Naive thymus-derived CD4-positive, alpha-beta T cell (primary cell): ENCODE results near the gene SCN4A. TPM values are rescaled to one million over a fixed set of nuclear protein-coding genes. Genes with fewer than 3 reads are reported as not detected.
"Not testable (repeated sequence)": the region's sequence is repeated elsewhere in the genome, so short reads cannot be mapped to it uniquely, and the experiment has no call there.

Experiments
- ATAC-seq: fragments of 150-1000 bp; cut with Tn5 transposase; 2 replicates; pipeline ENCODE4 v1.10.0; 2021; ENCODE audit warnings: mild to moderate bottlenecking, moderate library complexity
- CTCF ChIA-PET: fragments of 350-600 bp; sonication (Branson Sonifier 250); formaldehyde crosslinking; loops from one replicate; lab custom pipeline; 2021; ENCODE audit warnings: antibody characterized with exemption; lab: Charles Lee
- POLR2A ChIA-PET: fragments of 350-600 bp; sonication (Branson Sonifier 250); formaldehyde crosslinking; loops from one replicate; lab custom pipeline; 2021; ENCODE audit warnings: antibody characterized with exemption, inconsistent platforms; lab: Charles Lee
- DNase-seq, 9 donors: peaks; one replicate each; pipeline versions ENCODE4 v3.0.0 to v3.0.0-alpha.2; 2020 to 2022; ENCODE audit warnings: mixed read lengths in 1 of 9
- H3K27ac ChIP-seq: one replicate; pipeline ENCODE4 v1.7.0; 2013; ENCODE audit warnings: mild to moderate bottlenecking, low read depth, low read length, moderate library complexity
- H3K27me3 ChIP-seq, 2 donors: one replicate each; pipeline ENCODE4 v1.7.0; 2013; ENCODE audit warnings: low read length in 2 of 2, mild to moderate bottlenecking in 2 of 2, moderate library complexity in 2 of 2; ENCODE audit not compliant: control insufficient read depth in 2 of 2, insufficient read depth in 2 of 2
- H3K36me3 ChIP-seq, 3 experiments: 1 replicate in 2 of 3; 2 replicates in 1 of 3; pipeline ENCODE4 v1.7.0; 2013; ENCODE audit warnings: low read length in 3 of 3, mild to moderate bottlenecking in 3 of 3, moderate library complexity in 1 of 3; ENCODE audit not compliant: insufficient read depth in 3 of 3, control insufficient read depth in 2 of 3
- H3K4me1 ChIP-seq, 2 donors: one replicate each; pipeline ENCODE4 v1.7.0; 2013; ENCODE audit warnings: low read length in 2 of 2, mild to moderate bottlenecking in 2 of 2, moderate library complexity in 1 of 2; ENCODE audit not compliant: control insufficient read depth in 2 of 2, insufficient read depth in 2 of 2
- H3K4me3 ChIP-seq: 2 replicates; pipeline ENCODE4 v1.7.0; 2013; ENCODE audit warnings: mild to moderate bottlenecking, low read length
- H3K9me3 ChIP-seq, 3 experiments: 1 replicate in 2 of 3; 2 replicates in 1 of 3; pipeline ENCODE4 v1.7.0; 2013; ENCODE audit warnings: low read length in 3 of 3; ENCODE audit not compliant: control insufficient read depth in 2 of 3
- H3K27ac Mint-ChIP-seq, 9 donors: one replicate each; pipeline ENCODE4 v1.8.0; 2020 to 2022; ENCODE audit warnings: mixed read lengths in 9 of 9, mild to moderate bottlenecking in 8 of 9, moderate library complexity in 5 of 9, inconsistent platforms in 2 of 9
- H3K27me3 Mint-ChIP-seq, 5 donors: one replicate each; pipeline ENCODE4 v1.8.0; 2021 to 2022; ENCODE audit warnings: mixed read lengths in 5 of 5, mild to moderate bottlenecking in 1 of 5
- H3K36me3 Mint-ChIP-seq, 5 donors: one replicate each; pipeline ENCODE4 v1.8.0; 2020 to 2022; ENCODE audit warnings: mixed read lengths in 5 of 5, mild to moderate bottlenecking in 3 of 5, inconsistent platforms in 1 of 5
- H3K4me1 Mint-ChIP-seq, 7 donors: one replicate each; pipeline ENCODE4 v1.8.0; 2020 to 2022; ENCODE audit warnings: mixed read lengths in 7 of 7, mild to moderate bottlenecking in 3 of 7, inconsistent platforms in 1 of 7
- H3K4me3 Mint-ChIP-seq, 10 donors: one replicate each; pipeline ENCODE4 v1.8.0; 2020 to 2022; ENCODE audit warnings: mild to moderate bottlenecking in 10 of 10, mixed read lengths in 10 of 10, moderate library complexity in 6 of 10, inconsistent platforms in 2 of 10
- H3K9me3 Mint-ChIP-seq, 11 donors: one replicate each; pipeline ENCODE4 v1.8.0; 2020 to 2022; ENCODE audit warnings: mixed read lengths in 11 of 11, mild to moderate bottlenecking in 4 of 11, inconsistent platforms in 1 of 11, moderate library complexity in 1 of 11
- intact Hi-C, 2 donors: fragments of 100-400 bp; cut with micrococcal nuclease; formaldehyde crosslinking; loops; one replicate each; pipeline ENCODE4 v1.15.1; 2023
- polyA plus RNA-seq, 2 donors: library from polyadenylated mRNA; unstranded; fragments of 300-500 nt; fragmentation: Illumina TruSeq; gene quantifications; one replicate each; pipeline ENCODE4 v1.2.3, GENCODE V29; 2021
- total RNA-seq, 6 experiments: library from RNA in 5 of 6; stranded (reverse) in 5 of 6; gene quantifications; 1 replicate in 5 of 6; 2 replicates in 1 of 6; pipeline ENCODE4 v1.2.3 and lab custom pipeline; 2021 to 2026

Gene SCN4A
- total RNA-seq (under 1 TPM in 4 of 5 experiments, not detected in 1; 0.03 to 0.15 (median 0.07) TPM), polyA plus RNA-seq (not detected), total RNA-seq (lab: John Stamatoyannopoulos, UW) (not detected)

- peaks cover 0 to 23% (median 0%) of the 10 kb centered on the region in 5 donors for H3K27me3 Mint-ChIP-seq
- no peak within 1 kb of the TSS for H3K27ac ChIP-seq
- H3K36me3 Mint-ChIP-seq: no peaks in the 10 kb centered on the region
- H3K4me1 Mint-ChIP-seq: peaks cover 4 to 21% (median 6%) of the 10 kb centered on the region in 7 donors
- H3K27me3 ChIP-seq: no peaks in the 10 kb centered on the region
- H3K27ac Mint-ChIP-seq: no peak within 1 kb of the TSS
- POLR2A ChIA-PET: no interaction called here
- intact Hi-C loops: no loop called here
- H3K9me3 ChIP-seq: no peaks in the 10 kb centered on the region
- H3K9me3 Mint-ChIP-seq: no peaks in the 10 kb centered on the region
- CTCF ChIA-PET: no interaction called here
- DNase-seq (no peak), ATAC-seq (no peak)
- no peak within 1 kb of the TSS for H3K4me3 Mint-ChIP-seq
- H3K4me1 ChIP-seq: no peaks in the 10 kb centered on the region
- no peak within 1 kb of the TSS for H3K4me3 ChIP-seq
- H3K36me3 ChIP-seq: no peaks in the 10 kb centered on the region
Observed at GRCh38 chr17:63972796-63973195, at the start of gene SCN4A. Gene SCN4A, minus strand, starts transcription at chr17:63972918. Its CDS starts 77 bp downstream, at chr17:63972841.

DNA sequence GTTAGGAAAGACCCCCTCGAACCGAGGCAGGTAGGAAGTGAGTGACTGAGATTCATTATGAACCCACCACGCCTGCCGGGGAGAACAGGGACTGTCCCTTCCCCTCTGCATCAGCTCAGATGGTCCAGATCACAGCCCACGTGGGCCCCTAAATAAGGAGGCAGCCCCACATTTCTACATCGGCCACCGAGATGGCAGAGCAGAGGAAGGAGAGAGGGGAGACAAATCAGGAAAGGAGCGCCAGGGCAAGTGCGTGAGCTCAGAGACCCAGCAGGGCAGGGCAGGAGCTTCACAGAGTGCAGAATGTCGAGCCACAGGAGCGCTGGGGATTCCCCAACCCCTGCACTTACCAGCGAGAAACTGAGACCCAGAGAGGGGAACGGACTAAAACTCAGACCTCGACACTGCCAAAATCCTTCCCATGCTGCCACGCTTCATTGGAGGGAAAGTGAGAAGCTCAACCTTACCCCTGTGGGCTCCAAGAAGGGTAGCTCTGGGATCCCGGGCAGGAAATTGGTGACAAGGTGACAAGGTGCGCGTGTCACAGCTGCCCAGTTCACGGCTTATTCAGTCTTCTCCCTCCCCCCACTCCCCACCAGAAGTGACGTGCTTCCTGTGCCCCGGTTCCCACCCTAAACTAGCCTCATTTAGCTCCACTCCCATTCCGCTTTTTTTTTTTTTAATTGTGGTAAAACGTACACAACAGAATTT is 47.5 kb upstream of the SCN4A start, which contains the start of gene ICAM2:
ICAM2 (minus strand) TSS at position 578 of the 711 bp plus-strand sequence. CDS start 13,942 bp downstream, outside the sequence.
- peak; percentile 73 to 97 (median 96) for DNase-seq
- no peaks in the 10 kb centered on the region for H3K9me3 ChIP-seq
- peaks cover 45 to 79% (median 71%) of the 10 kb centered on the region in 7 donors for H3K4me1 Mint-ChIP-seq

GRCh38 chr17:64019551-64019961 is 46.8 kb upstream of the SCN4A start:
- peaks cover 0 to 25% (median 13%) of the 10 kb centered on the region in 5 donors for H3K36me3 Mint-ChIP-seq

More for the DNA sequence above, 47.5 kb upstream of the SCN4A start, which contains the start of gene ICAM2:
- POLR2A ChIA-PET: interaction anchor here (0.5 to 4.8 kb wide), 38 partner anchors 9 to 486 kb away, joined by 3 to 84 read pairs (median 6); partner anchors contain the start of genes CD79B, CEP95, DDX5 and ERN1
- peak; percentile 90 for ATAC-seq
- Histone ChIP-seq H3K36me3 (no peaks in the 10 kb centered on the region), H3K4me3 (peak within 1 kb of the TSS; percentile 94), H3K27me3 (no peaks in the 10 kb centered on the region), H3K4me1 (peaks cover 57 to 68% of the 10 kb centered on the region in 2 donors), H3K27ac (peak within 1 kb of the TSS; percentile 96)
- peak within 1 kb of the TSS; percentile 91 to 100 (median 98) for H3K4me3 Mint-ChIP-seq
- intact Hi-C loops: loop anchor here (1.0 to 10.0 kb wide), 13 partner anchors 22 to 487 kb away; partner anchors contain the start of genes CCDC47 (in 2 of the 2), DDX42 (in 2 of the 2), ERN1 (in 2 of the 2) and PRR29 (in 2 of the 2)
- peaks cover 0 to 2% (median 0%) of the 10 kb centered on the region in 5 donors for H3K27me3 Mint-ChIP-seq
- peak within 1 kb of the TSS; percentile 91 to 100 (median 100) for H3K27ac Mint-ChIP-seq
- CTCF ChIA-PET: interaction anchor here (0.6 to 3.8 kb wide), 33 partner anchors 8 to 410 kb away, joined by 3 to 24 read pairs (median 4); partner anchors contain the start of genes CD79B, CSHL1, ERN1 and GH1
- H3K9me3 Mint-ChIP-seq: peaks cover 0 to 6% (median 0%) of the 10 kb centered on the region in 11 donors
- H3K36me3 Mint-ChIP-seq: peaks cover 0 to 22% (median 11%) of the 10 kb centered on the region in 5 donors

GRCh38 chr17:64017381-64017980 is 44.8 kb upstream of the SCN4A start:
- Mint-ChIP-seq H3K9me3 (peaks cover 0 to 6% (median 0%) of the 10 kb centered on the region in 11 donors), H3K4me3 (peak overlapping the region; percentile 84 to 100 (median 98)), H3K27ac (peak overlapping the region; percentile 89 to 100 (median 99)), H3K27me3 (peaks cover 0 to 2% (median 0%) of the 10 kb centered on the region in 5 donors), H3K36me3 (peaks cover 0 to 19% (median 13%) of the 10 kb centered on the region in 5 donors), H3K4me1 (peaks cover 48 to 79% (median 69%) of the 10 kb centered on the region in 7 donors)
- Histone ChIP-seq H3K27me3 (no peaks in the 10 kb centered on the region), H3K4me1 (peaks cover 58 to 64% of the 10 kb centered on the region in 2 donors), H3K9me3 (no peaks in the 10 kb centered on the region), H3K27ac (peak overlapping the region; percentile 96), H3K4me3 (peak overlapping the region; percentile 94), H3K36me3 (no peaks in the 10 kb centered on the region)
- POLR2A ChIA-PET: interaction anchor here (0.6 to 2.9 kb wide), 11 partner anchors 8 to 487 kb away, joined by 3 to 23 read pairs (median 7); partner anchors contain the start of genes ERN1 and PRR29
- DNase-seq (no peak), ATAC-seq (no peak)
- CTCF ChIA-PET: interaction anchor here (1.0 to 3.8 kb wide), 11 partner anchors 8 to 116 kb away, joined by 3 to 14 read pairs (median 7); partner anchors contain the start of gene GH1
- intact Hi-C loops: loop anchor here in 1 of 2 donors (1.0 kb wide), 1 partner anchor 8 kb away; no protein-coding TSS in a partner anchor

More at GRCh38 chr17:64019551-64019961, 46.8 kb upstream of the SCN4A start:
- H3K9me3 ChIP-seq, intact Hi-C loops, H3K27me3 ChIP-seq, DNase-seq, H3K9me3 Mint-ChIP-seq, H3K36me3 ChIP-seq, H3K27me3 Mint-ChIP-seq: not testable (repeated sequence)
- peaks cover 52 to 64% of the 10 kb centered on the region in 2 donors for H3K4me1 ChIP-seq
- ChIA-PET CTCF (interaction anchor here (0.6 to 3.8 kb wide), 15 partner anchors 9 to 257 kb away, joined by 3 to 24 read pairs (median 8); partner anchors contain the start of genes CD79B, CSHL1, ERN1 and GH1), POLR2A (interaction anchor here (0.7 to 4.8 kb wide), 27 partner anchors 8 to 487 kb away, joined by 3 to 84 read pairs (median 7); partner anchors contain the start of genes CD79B, CEP95, DDX5 and ERN1)
- peak; percentile 9 for ATAC-seq
- H3K4me3 Mint-ChIP-seq: peak overlapping the region; percentile 91 to 100 (median 98)
- H3K4me3 ChIP-seq: peak overlapping the region; percentile 94
- H3K27ac ChIP-seq: peak overlapping the region; percentile 96
- H3K4me1 Mint-ChIP-seq: peaks cover 49 to 79% (median 70%) of the 10 kb centered on the region in 7 donors
- H3K27ac Mint-ChIP-seq: peak overlapping the region; percentile 91 to 100 (median 100)

GRCh38 chr17:64016974-64017373 is 44.3 kb upstream of the SCN4A start:
- peak overlapping the region; percentile 87 to 100 (median 96) for H3K27ac Mint-ChIP-seq
- POLR2A ChIA-PET: interaction anchor here (0.7 to 2.9 kb wide), 11 partner anchors 9 to 129 kb away, joined by 3 to 23 read pairs (median 6); partner anchors contain the start of genes ERN1 and PRR29
- H3K4me3 ChIP-seq: peak overlapping the region; percentile 55
- intact Hi-C loops: loop anchor here in 1 of 2 donors (1.0 kb wide), 1 partner anchor 8 kb away; no protein-coding TSS in a partner anchor
- ATAC-seq (no peak), DNase-seq (no peak)
- H3K27me3 Mint-ChIP-seq: peaks cover 0 to 2% (median 0%) of the 10 kb centered on the region in 5 donors
- no peaks in the 10 kb centered on the region for H3K27me3 ChIP-seq
- peaks cover 0 to 18% (median 14%) of the 10 kb centered on the region in 5 donors for H3K36me3 Mint-ChIP-seq
- peak overlapping the region; percentile 96 for H3K27ac ChIP-seq
- no peaks in the 10 kb centered on the region for H3K9me3 ChIP-seq
- peaks cover 0 to 6% (median 0%) of the 10 kb centered on the region in 11 donors for H3K9me3 Mint-ChIP-seq
- peaks cover 0 to 1% (median under 1%) of the 10 kb centered on the region in 3 experiments for H3K36me3 ChIP-seq
- peaks cover 47 to 79% (median 65%) of the 10 kb centered on the region in 7 donors for H3K4me1 Mint-ChIP-seq
- H3K4me1 ChIP-seq: peaks cover 53 to 60% of the 10 kb centered on the region in 2 donors
- peak overlapping the region; percentile 83 to 96 (median 92) for H3K4me3 Mint-ChIP-seq
- CTCF ChIA-PET: interaction anchor here (1.0 to 2.2 kb wide), 8 partner anchors 8 to 116 kb away, joined by 3 to 10 read pairs (median 5); no protein-coding TSS in a partner anchor
